Thyroid gland (tissue), 4 donors: Measurements from ENCODE around the gene GIGYF1. TPM values are rescaled to one million over a fixed set of nuclear protein-coding genes. Genes with fewer than 3 reads are reported as not detected.
"Not testable (repeated sequence)": the region's sequence is repeated elsewhere in the genome, so short reads cannot be mapped to it uniquely, and the experiment has no call there.

Source experiments
- DNase-seq, 2 donors: peaks; one replicate each; pipeline ENCODE4 v3.0.0-alpha.2; 2019
- H3K27ac ChIP-seq, 3 donors: fragments of 200-600 bp; sonication (generic); 1 replicate in 2 of 3; 2 replicates in 1 of 3; pipeline ENCODE4 v1.5.1; 2016 to 2019; ENCODE audit warnings: mild to moderate bottlenecking in 1 of 3, moderate library complexity in 1 of 3
- H3K27me3 ChIP-seq: fragments of 200-600 bp; sonication (generic); one replicate; pipeline ENCODE4 v1.5.1; 2019
- H3K36me3 ChIP-seq, 2 donors: fragments of 200-600 bp; sonication (generic); one replicate each; pipeline ENCODE4 v1.5.1; 2016 to 2019
- H3K4me1 ChIP-seq, 2 donors: fragments of 200-600 bp; sonication (generic); one replicate each; pipeline ENCODE4 v1.5.1; 2017 to 2019
- H3K4me3 ChIP-seq, 3 donors: fragments of 200-600 bp; sonication (generic); replicated peaks in 1 of 3; 1 replicate in 2 of 3; 2 replicates in 1 of 3; pipeline ENCODE4 v1.5.1; 2016; ENCODE audit warnings: mild to moderate bottlenecking in 1 of 3
- H3K9me3 ChIP-seq: fragments of 200-600 bp; sonication (generic); one replicate; pipeline ENCODE4 v1.5.1; 2017
- CTCF ChIP-seq, 6 experiments: fragments of 200-600 bp in 3 of 6; fragments of 450-650 bp in 3 of 6; sonication (generic) in 3 of 6; IDR thresholded peaks; one replicate each; pipeline ENCODE4 v1.5.1; 2016 to 2019; ENCODE audit warnings: antibody characterized with exemption in 6 of 6, mild to moderate bottlenecking in 2 of 6, inconsistent platforms in 1 of 6, moderate library complexity in 1 of 6
- POLR2A ChIP-seq, 2 donors: fragments of 450-650 bp; IDR thresholded peaks; one replicate each; pipeline ENCODE4 v1.6.1; 2017; ENCODE audit warnings: antibody characterized with exemption in 2 of 2, mild to moderate bottlenecking in 2 of 2, moderate library complexity in 1 of 2
- WGBS, 2 donors: methylation state at CpG; one replicate each; pipeline ENCODE4 v1.1.5; 2017; 5-methylcytosine and 5-hydroxymethylcytosine counted together
- intact Hi-C: fragments of 100-400 bp; cut with DNase I; formaldehyde crosslinking; loops from one replicate; pipeline ENCODE4 v1.15.1; 2023
- total RNA-seq, 4 donors: library from RNA; depleted of rRNA; stranded (reverse); fragments of >200 nt; gene quantifications; one replicate each; pipeline ENCODE4 v1.2.3, GENCODE V29; 2016

GIGYF1 gene
- total RNA-seq, 4 donors from 2014 or later, result 30.5 to 46.9 (median 35.3) TPM

- H3K4me1 ChIP-seq, result peaks cover 14 to 16% of the 10 kb centered on the region in 2 donors
- H3K27ac ChIP-seq, result peak overlapping the region; percentile 55 to 93 (median 82)
- no peaks in the 10 kb centered on the region for H3K36me3 ChIP-seq
- peak; percentile 72 to 74 for DNase-seq
- H3K27me3 ChIP-seq, result no peaks in the 10 kb centered on the region
- intact Hi-C loops, result loop anchor here (10.0 kb wide), 1 partner anchor 149 kb away; the partner anchor contains the start of gene SLC12A9
- H3K9me3 ChIP-seq, result no peaks in the 10 kb centered on the region
- 0% methylated on average over 4 of the region's 25 CpGs; no CpG with 5 or more reads in 1 of the 2 donors for WGBS, 2 donors
- H3K4me3 ChIP-seq, result peak overlapping the region; percentile 86 to 92 (median 91)
- peak in 1 of 2 donors; percentile 10 for TF ChIP-seq POLR2A (IDR thresholded peaks at IDR 0.05)
- peak; percentile 75 to 90 (median 86) for TF ChIP-seq CTCF (IDR thresholded peaks at IDR 0.05)
Measured at GRCh38 chr7:100705320-100705752, 11.3 kb upstream of the GIGYF1 start.

GRCh38 chr7:100701089-100701488, 7.0 kb upstream of the GIGYF1 start:
- 61 to 65% methylated on average over 3 of the region's 3 CpGs for WGBS, 2 donors
- not testable (repeated sequence) for H3K9me3 ChIP-seq
- intact Hi-C loops, result loop anchor here (10.0 kb wide), 1 partner anchor 154 kb away; the partner anchor contains the start of gene SLC12A9

GRCh38 chr7:100699018-100699417, 5.0 kb upstream of the GIGYF1 start:
- intact Hi-C loops, result no loop called here
- Histone ChIP-seq H3K9me3 (no peaks in the 10 kb centered on the region), H3K4me1 (peaks cover 4 to 5% of the 10 kb centered on the region in 2 donors), H3K36me3 (no peaks in the 10 kb centered on the region), H3K4me3 (no peak overlapping the region), H3K27ac (no peak overlapping the region), H3K27me3 (no peaks in the 10 kb centered on the region)
- 84 to 85% methylated on average over 5 to 6 of the region's 6 CpGs for WGBS, 2 donors
- TF ChIP-seq POLR2A (IDR thresholded peaks at IDR 0.05) (no peak), CTCF (IDR thresholded peaks at IDR 0.05) (no peak)
- DNase-seq, result no peak

More at GRCh38 chr7:100701089-100701488, 7.0 kb upstream of the GIGYF1 start:
- not testable (repeated sequence) for DNase-seq, H3K4me1 ChIP-seq, H3K36me3 ChIP-seq, H3K27me3 ChIP-seq, H3K4me3 ChIP-seq, H3K27ac ChIP-seq

GRCh38 chr7:100696123-100696521, 2.1 kb upstream of the GIGYF1 start:
- DNase-seq, result no peak
- Histone ChIP-seq H3K9me3 (no peaks in the 10 kb centered on the region), H3K4me1 (peaks cover 22 to 24% of the 10 kb centered on the region in 2 donors), H3K4me3 (no peak overlapping the region), H3K36me3 (no peaks in the 10 kb centered on the region), H3K27me3 (no peaks in the 10 kb centered on the region), H3K27ac (no peak overlapping the region)
- TF ChIP-seq POLR2A (IDR thresholded peaks at IDR 0.05) (no peak), CTCF (IDR thresholded peaks at IDR 0.05) (no peak)
- 75 to 86% methylated on average over 6 of the region's 6 CpGs for WGBS, 2 donors
- intact Hi-C loops, result no loop called here

DNA sequence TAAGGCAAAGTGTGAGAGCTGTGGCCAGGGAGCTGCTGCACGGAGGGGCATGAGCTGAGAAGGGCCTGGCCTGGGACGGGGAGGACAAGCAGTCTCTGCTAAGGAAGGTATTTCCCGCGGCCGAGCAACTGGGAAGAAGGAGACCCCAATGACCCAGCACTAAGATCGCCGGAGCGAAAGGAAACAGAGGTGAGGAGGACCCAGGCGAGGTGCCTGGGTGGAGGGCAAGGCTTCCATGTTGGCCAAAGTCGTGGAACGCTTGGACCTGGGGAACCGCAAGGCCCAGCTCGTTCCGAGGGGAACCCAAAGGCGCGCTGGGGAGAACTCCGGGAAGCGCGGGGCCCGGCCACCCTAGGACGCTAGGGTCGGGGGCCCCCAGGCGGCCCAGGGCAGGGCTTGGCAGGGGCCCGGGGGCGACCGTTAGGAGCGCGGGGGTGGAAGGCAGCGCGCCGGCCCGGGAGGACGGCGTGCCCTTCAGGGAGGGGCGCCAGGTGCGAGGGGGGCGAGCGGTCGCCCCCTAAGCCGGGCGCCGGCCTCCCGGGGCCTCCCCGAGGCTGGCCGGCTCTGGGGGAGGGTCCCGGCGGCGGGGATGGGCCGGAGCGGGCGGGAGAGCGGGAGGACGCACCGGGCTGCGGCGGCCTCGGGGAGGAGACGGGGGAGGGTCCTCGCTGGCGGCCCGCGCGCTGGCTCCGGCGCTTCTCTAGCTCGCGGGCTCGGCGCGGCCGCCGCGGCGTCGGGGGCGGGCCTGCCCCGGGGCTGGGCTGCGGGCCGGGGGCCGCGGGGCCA, 545 bp downstream of the GIGYF1 start:
- no peak for DNase-seq

More for the DNA sequence above, 545 bp downstream of the GIGYF1 start:
- Histone ChIP-seq H3K27ac (peak overlapping the region; percentile 49 to 83 (median 78)), H3K9me3 (no peaks in the 10 kb centered on the region), H3K4me3 (peak overlapping the region; percentile 75 to 89 (median 89)), H3K36me3 (peaks cover 2 to 6% of the 10 kb centered on the region in 2 donors), H3K27me3 (no peaks in the 10 kb centered on the region), H3K4me1 (peaks cover 29 to 41% of the 10 kb centered on the region in 2 donors)
- 2% methylated on average over 11 to 16 of the region's 81 CpGs for WGBS, 2 donors
- intact Hi-C loops, result no loop called here
- TF ChIP-seq CTCF (IDR thresholded peaks at IDR 0.05), result no peak
- no peak for TF ChIP-seq POLR2A (IDR thresholded peaks at IDR 0.05)
